CD4-positive, alpha-beta T cell treated with Interferon gamma for 1 hour (primary cell): ENCODE measurements around the gene MMP3.

ENCODE experiments used
- DNase-seq: peaks from one replicate; pipeline ENCODE4 v3.0.0-alpha.2; 2020

MMP3 gene

GRCh38 chr11:102831489-102832440 is 11.6 kb downstream of the MMP3 start:
- DNase-seq: no peak

GRCh38 chr11:102831128-102831488 is 12.3 kb downstream of the MMP3 start:
- DNase-seq: no peak

- DNase-seq: no peak
These were observed 13.2 kb downstream of the MMP3 start for GRCh38 chr11:102830001-102830727.

GRCh38 chr11:102829316-102830000 is 14.0 kb downstream of the MMP3 start:
- no peak for DNase-seq

GRCh38 chr11:102824556-102824955 is 18.9 kb downstream of the MMP3 start:
- no peak for DNase-seq

- no peak for DNase-seq
These were observed 23.9 kb downstream of the MMP3 start for GRCh38 chr11:102819491-102819890.

GRCh38 chr11:102813484-102813883 is 29.9 kb downstream of the MMP3 start:
- no peak for DNase-seq

- DNase-seq: no peak
These were observed 31.2 kb downstream of the MMP3 start for GRCh38 chr11:102812188-102812587.

- no peak for DNase-seq
These were observed 32.3 kb downstream of the MMP3 start for GRCh38 chr11:102810950-102811660.

GRCh38 chr11:102809971-102810370 is 33.4 kb downstream of the MMP3 start:
- no peak for DNase-seq

GRCh38 chr11:102807921-102808320 is 35.5 kb downstream of the MMP3 start:
- DNase-seq: no peak

GRCh38 chr11:102806296-102806695 is 37.1 kb downstream of the MMP3 start:
- DNase-seq: no peak

- DNase-seq: no peak
These were observed 41.1 kb downstream of the MMP3 start for GRCh38 chr11:102802341-102802740.

- no peak for DNase-seq
These were observed 42.6 kb downstream of the MMP3 start for GRCh38 chr11:102800767-102801166.

GRCh38 chr11:102799681-102800340 is 43.6 kb downstream of the MMP3 start:
- no peak for DNase-seq

GRCh38 chr11:102798012-102798746 is 45.2 kb downstream of the MMP3 start, which contains the start of gene MMP1:
MMP1 (minus strand) TSS chr11:102798160; CDS start chr11:102798092, 68 bp downstream.
- DNase-seq: no peak

GRCh38 chr11:102794382-102794781 is 49.0 kb downstream of the MMP3 start:
- no peak for DNase-seq

GRCh38 chr11:102793677-102794290 is 49.6 kb downstream of the MMP3 start:
- no peak for DNase-seq

GRCh38 chr11:102792604-102793003 is 50.8 kb downstream of the MMP3 start:
- no peak for DNase-seq

- DNase-seq: no peak
These were observed 52.0 kb downstream of the MMP3 start for GRCh38 chr11:102791271-102792036.
